SIG-M5 treated with dmso at 0.1 percent for 504 hours (cell line): ENCODE data around the gene YTHDC1.

Experiments used
- DNase-seq: peaks from one replicate; lab custom pipeline; 2025; ENCODE audit not compliant: unreplicated experiment; lab: John Stamatoyannopoulos, UW

The YTHDC1 gene

DNA sequence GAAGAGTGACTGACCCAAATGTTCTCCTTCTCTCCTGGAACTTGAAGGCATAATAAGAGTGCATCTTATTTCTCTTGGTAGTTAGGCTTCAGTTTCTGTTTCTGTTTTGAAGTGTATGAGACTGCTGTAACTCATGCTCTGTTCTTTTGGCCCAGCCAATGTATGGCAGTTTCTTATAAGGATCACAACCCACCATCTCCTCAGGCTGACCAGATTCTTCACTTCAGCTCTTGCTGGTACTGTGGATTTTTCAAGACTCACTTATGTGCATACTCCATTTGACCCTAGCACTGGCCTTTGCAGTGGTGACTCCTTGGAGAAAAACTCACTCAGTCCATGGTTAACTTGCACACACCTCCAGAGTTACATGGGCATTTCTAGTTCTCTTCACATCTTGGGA lies 9.6 kb upstream of the YTHDC1 start:
- no peak for DNase-seq

DNA sequence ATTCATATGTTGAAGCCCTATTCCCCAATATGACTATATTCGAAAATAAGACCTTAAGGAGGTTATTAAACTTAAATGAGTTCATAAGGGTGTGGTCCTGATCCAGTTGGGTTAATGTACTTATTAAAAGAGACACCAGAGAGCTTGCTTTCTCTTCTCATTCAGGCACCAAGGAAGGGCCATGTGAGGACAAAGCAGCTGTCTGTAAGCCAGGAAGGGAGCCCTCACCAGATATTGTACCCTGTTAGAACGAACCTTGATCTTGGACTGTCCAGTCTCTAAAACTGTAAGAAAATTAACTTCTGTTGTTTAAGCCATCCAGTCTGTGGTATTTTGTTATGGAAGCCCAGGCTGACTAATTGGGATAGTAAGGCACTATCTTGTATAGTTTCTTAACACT lies 9.1 kb upstream of the YTHDC1 start:
- no peak for DNase-seq

DNA sequence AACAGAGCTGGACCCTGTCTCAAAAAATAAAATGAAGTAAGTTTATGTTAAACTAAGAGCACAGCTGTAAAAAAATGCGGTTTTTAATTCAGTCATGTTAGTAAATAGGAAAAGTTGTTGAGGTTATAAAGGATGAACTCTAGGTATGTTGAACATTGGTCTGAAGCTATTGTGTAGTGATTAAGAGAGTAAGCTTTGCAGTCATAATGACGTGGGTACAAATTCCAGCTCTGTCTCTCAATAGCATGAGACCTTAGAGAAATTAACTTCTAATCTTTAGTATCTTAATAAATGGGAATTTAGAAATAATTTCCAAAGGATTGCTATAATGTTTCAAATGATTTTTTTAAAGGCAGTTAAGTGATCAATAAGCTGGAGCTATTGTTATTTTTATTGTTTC lies 2.9 kb upstream of the YTHDC1 start:
- no peak for DNase-seq

GRCh38 chr4:68349279-68349648 lies 626 bp downstream of the YTHDC1 start:
- peak; percentile 36 for DNase-seq

DNA sequence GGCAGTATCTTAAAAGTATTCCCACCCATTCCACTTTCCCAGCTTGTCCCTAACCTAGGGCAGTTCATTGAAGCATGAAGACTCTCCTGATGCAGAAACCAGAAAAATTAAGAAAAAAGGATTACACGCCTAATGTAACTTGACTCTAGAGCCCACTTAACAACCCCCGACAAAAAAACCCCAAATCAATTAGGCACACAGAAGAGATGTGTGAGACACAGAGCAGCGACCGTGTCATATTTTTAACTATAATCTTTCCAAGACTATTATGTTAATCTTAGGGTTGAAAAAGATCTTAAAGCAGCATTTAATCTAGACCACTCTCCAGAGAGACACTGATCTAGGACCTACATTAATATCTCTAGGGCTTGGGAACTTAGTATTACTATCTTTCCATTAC lies 1.3 kb downstream of the YTHDC1 start:
- DNase-seq: no peak

GRCh38 chr4:68347845-68348244 lies 2.0 kb downstream of the YTHDC1 start:
- no peak for DNase-seq

GRCh38 chr4:68346461-68346860 lies 3.4 kb downstream of the YTHDC1 start:
- DNase-seq: no peak

GRCh38 chr4:68344785-68345184 lies 5.1 kb downstream of the YTHDC1 start:
- no peak for DNase-seq

DNA sequence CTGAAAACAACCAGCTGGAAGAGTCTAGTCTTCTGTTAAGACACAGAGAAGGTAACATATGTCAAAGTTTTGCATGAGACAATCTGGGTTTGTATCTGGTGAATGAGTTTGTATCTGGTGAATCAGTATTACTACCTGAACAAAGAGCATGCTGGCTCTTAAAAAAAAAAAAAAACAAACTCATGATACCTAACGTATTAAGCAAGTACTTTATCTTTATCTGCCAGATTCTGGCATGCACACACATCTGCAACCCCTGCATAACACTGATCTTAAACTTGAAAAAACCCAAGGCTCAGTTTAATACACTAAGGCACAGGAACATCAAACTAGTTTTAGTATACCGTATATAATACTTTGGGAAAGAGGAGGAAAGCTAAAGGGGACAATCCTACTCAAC lies 5.8 kb downstream of the YTHDC1 start:
- no peak for DNase-seq

DNA sequence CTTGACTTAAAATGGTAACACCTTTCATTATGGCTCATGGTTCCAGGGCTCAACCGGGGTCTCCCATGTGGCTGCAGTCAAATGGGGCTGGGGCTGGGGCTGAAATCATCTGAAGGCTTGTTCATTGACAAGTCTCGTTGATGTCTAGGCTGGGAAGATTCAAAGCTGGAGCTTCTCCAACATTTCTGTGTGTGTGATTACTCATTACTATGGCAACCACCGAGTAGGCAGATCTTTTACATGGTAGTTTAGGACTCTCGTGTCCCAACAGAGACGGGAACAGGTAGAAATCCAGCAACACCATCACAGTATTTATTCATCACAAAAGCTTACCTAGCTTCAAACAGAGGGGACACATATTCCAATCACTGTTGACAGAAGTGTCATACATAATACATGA lies 7.8 kb downstream of the YTHDC1 start:
- no peak for DNase-seq

DNA sequence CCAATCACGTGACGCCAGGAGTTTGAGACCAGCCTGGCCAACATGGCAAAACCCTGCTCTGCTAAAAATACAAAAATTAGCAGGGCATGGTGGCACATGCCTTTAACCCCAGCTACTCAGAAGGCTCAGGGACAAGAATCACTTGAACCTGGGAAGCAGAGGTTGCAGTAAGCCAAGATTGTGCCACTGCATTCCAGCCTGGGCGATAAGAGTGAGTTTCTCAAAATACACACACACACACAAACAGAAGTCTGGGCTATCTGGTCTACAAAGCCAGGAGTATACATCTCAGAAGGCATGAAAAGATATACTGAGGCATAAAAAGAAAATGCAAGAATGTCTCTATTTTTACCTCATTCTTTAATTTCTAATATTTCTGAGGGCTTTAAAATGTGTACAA lies 11.3 kb downstream of the YTHDC1 start:
- DNase-seq: no peak

GRCh38 chr4:68337522-68337921 lies 12.4 kb downstream of the YTHDC1 start:
- DNase-seq: no peak

DNA sequence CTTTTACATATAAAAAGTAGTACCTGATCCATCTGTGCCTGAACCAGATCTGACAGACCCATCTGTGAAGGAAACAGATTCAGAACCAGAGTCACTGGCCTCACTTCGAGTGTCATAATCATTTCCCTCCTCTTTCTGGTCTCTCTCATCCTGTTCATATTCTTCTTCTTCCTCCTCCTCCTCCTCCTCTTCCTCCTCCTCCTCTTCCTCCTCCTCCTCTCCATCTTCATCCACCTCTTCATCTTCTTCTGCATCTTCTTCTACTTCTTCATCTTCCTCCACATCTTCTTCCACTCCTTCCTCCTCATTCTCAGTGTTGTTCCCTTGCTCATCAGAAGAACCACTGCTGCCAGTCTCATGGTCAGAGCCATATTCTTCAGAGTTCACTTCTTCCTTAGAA lies 12.9 kb downstream of the YTHDC1 start:
- no peak for DNase-seq

DNA sequence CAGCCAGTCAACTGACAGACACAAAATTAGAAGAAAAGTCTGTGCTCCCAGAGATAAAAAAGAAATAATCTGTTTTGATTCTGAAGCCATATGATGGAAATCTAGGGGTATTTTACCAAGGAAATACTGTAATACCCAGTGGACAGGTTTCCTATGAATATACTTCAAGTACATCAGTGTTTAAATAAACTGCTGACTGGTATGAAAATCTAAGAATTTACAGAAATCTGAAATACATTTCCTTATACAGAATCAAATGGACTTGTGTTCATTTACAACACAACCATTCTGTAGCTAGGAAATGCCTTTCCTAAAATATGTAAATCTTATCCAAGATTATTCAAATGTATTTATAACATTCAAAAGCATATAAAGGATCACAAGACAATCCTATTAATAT lies 13.4 kb downstream of the YTHDC1 start:
- DNase-seq: no peak

DNA sequence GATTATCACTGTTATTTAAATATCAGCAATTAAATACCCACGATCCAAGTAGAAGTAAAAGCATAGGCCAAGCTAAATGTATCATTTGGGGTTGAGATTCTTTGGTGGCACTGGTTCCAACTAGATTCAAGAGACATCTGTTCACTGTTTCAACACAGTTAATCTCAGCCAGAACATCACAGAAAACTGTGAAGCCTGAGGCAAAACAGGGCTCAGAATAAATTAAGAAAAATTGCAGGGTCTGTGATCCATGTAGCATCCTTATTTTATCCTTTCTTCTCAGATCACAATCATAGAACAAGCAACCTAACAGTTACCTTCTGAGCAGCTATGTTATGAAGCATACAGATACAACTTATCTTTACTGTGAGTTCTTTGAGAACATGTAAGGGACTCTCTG lies 23.7 kb downstream of the YTHDC1 start:
- DNase-seq: no peak

DNA sequence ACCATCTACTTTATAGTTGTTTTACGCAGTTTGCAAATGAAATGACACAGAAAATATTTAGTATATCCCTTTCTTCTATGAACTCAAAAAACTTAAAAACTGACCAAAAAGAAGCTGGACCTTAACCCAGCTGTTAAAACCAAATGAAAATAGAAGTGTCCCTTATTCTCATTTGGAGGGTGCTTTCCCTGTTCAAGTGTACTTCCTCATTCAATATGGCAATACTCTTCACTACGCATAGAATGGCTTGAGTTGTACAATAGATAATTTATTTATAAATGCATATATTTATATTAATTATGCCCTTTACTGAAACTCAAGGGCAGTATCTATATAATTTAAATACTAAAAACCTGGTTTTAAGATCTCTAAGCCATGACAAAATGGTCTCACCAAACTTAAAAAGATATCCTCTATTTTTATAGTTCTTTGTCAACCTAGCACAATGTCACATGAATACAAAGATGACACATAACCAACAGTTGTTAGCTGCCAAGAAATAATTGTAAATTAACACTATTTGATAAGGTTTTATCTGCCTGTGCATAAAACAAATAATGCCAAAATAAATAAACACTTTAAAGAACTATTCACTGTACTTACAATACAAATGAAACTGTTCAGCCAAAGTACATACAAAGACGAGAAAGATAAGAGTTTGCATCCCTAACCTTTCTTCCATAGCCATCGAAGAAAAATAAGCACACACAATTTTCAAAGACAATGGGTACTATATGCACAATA lies 25.2 kb downstream of the YTHDC1 start:
- no peak for DNase-seq

- no peak for DNase-seq
Observed at GRCh38 chr4:68319040-68319439, 30.9 kb downstream of the YTHDC1 start.

DNA sequence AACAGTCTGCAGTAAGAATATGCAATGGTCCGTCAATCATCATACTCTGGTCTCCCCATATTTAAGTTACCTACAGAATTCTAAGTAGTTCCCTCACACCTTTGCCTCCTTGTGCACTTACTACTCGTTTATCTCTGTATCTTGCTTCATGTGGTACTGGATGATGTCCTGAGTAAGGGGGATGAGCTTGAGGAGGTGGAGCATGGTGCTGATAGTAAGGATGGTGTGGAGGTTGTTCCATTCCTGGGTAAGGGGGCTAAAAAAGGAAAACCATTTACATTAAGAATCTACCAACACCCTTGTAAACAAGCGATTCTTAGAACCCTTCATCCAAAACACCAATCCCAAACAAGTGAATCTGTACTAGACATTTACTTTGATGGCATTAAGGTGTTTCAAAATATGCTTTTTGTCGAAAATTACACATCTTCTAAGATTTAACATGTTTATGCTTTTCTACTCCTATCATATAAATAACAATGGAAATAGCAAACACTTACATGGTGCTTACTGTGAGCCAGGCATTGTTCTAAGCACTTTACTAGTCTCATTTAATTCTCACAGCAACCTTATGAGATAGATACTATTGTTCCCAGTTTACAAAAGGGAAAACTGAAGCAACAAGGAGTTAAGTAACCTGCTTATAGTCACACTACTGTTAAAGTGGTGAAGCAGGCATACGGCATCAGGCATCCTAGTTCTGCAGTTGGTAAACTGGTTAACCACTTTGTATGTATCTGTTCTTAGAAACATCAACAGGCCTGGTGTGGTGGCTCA lies 33.5 kb downstream of the YTHDC1 start:
- no peak for DNase-seq

GRCh38 chr4:68310651-68311247 lies 39.1 kb downstream of the YTHDC1 start:
- DNase-seq: no peak

DNA sequence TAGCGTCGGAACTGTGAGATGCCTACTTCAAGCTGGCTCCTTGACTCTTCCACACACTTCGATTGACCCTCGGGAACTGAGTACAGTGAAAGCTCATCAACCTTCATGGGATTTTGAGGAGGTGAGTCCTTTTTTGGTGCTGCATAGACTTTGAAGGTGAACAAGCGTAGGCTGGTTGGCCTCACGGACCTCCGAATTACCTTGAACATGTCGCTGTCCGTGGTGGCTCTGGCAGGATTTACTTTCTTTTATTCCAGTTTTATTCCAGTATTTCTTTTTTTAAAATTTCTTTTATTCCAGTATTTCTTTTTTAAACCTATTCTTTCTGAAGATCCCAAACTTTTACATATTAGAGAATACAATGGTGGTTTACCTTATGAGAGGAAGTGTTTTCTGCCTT lies 45.2 kb downstream of the YTHDC1 start:
- DNase-seq: no peak

DNA sequence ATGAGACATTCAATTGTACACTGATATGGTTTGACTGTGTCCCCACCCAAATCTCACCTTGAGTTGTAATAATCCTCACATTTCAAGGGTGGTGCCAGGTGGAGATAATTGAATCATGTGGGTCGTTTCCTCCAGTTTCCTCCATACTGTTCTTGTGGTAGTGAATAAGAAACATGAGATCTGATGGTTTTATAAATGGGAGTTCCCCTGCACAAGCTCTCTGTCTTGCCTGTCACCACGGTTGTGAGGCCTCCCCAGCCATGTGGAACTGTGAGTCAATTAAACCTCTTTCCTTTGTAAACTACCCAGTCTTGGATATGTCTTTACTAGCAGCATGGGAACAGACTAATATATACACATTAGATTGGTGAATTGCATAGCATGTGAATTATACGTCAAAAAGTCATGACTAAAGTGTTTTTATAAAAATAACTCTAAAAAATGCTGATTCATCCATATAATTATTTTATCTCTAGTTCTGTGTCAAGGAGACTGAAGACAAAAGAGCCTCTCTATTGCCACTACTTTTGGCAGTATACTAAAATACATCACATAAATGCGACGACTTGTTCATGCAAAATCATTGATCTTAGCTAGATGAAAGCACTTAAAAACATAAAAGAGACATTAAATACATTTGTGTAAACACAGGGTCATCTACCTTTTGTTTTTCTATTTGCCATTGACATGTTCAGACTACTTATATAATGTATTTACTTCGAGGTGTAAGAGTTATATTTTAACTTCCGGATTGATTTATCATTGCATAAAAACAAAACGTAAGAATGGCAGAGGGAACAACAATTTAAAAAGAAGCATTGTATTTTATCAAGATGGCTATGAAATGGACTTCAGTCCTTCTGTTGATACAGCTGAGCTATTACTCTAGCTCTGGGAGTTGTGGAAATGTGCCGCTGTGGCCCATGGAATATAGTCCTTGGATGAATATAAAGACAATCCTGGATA lies 50.1 kb downstream of the YTHDC1 start:
- DNase-seq: no peak
